MCF 10A (cell line): Measurements from ENCODE around the gene PFN3. TPM values are rescaled to one million over a fixed set of nuclear protein-coding genes. Genes with fewer than 3 reads are reported as not detected.

ENCODE experiments used
- BruUV-seq: library from RNA; stranded (reverse); fragments of 400-500 nt; replicated peaks from 2 replicates; lab custom pipeline; 2021; lab: Mats Ljungman, UMichigan
- CTCF ChIA-PET: fragments of 300-600 bp; sonication (Branson Sonifier 250); formaldehyde crosslinking; extraction: SDS; loops from one replicate; lab custom pipeline; 2021; ENCODE audit warnings: antibody characterized with exemption, inconsistent platforms; lab: Yijun Ruan, JAX
- POLR2A ChIA-PET: fragments of 300-600, 350-650 bp; sonication (Branson Sonifier 250); formaldehyde crosslinking; extraction: SDS; loops from one replicate; lab custom pipeline; 2020; ENCODE audit warnings: antibody characterized with exemption, inconsistent platforms; lab: Yijun Ruan, JAX
- DNase-seq: peaks from one replicate; pipeline ENCODE4 v3.0.0-alpha.2; 2018; ENCODE audit not compliant: unreplicated experiment
- H3K27ac Mint-ChIP-seq: one replicate; pipeline ENCODE4 v1.8.0; 2022; ENCODE audit warnings: mild to moderate bottlenecking, low read depth, mixed read lengths; ENCODE audit not compliant: unreplicated experiment
- H3K27me3 Mint-ChIP-seq: one replicate; pipeline ENCODE4 v1.8.0; 2022; ENCODE audit warnings: mixed read lengths; ENCODE audit not compliant: insufficient read depth, unreplicated experiment
- H3K36me3 Mint-ChIP-seq: one replicate; pipeline ENCODE4 v1.8.0; 2022; ENCODE audit warnings: mild to moderate bottlenecking, moderate library complexity, mixed read lengths; ENCODE audit not compliant: insufficient read depth, unreplicated experiment
- H3K4me1 Mint-ChIP-seq: one replicate; pipeline ENCODE4 v1.8.0; 2022; ENCODE audit warnings: mixed read lengths; ENCODE audit not compliant: insufficient read depth, unreplicated experiment
- H3K4me3 Mint-ChIP-seq: one replicate; pipeline ENCODE4 v1.8.0; 2022; ENCODE audit warnings: mild to moderate bottlenecking, moderate library complexity, mixed read lengths; ENCODE audit not compliant: unreplicated experiment
- H3K9me3 Mint-ChIP-seq: one replicate; pipeline ENCODE4 v1.8.0; 2022; ENCODE audit warnings: mixed read lengths; ENCODE audit not compliant: unreplicated experiment
- intact Hi-C: fragments of 100-400 bp; cut with micrococcal nuclease; formaldehyde crosslinking; loops from 2 replicates; pipeline ENCODE4 v1.14.1; 2022
- total RNA-seq: library from RNA; stranded (reverse); gene quantifications from 2 replicates; pipeline ENCODE4 v1.2.3, GENCODE V29; 2022
- TF ChIP-seq, protein P1 (sequence below): fragments of 200-600 bp; IDR thresholded peaks from one replicate; pipeline ENCODE4 v1.8.0; 2022; ENCODE audit warnings: antibody characterized with exemption, mild to moderate bottlenecking; ENCODE audit not compliant: unreplicated experiment

Gene PFN3
- total RNA-seq, 1 experiment from 2014 or later, result not detected

DNA sequence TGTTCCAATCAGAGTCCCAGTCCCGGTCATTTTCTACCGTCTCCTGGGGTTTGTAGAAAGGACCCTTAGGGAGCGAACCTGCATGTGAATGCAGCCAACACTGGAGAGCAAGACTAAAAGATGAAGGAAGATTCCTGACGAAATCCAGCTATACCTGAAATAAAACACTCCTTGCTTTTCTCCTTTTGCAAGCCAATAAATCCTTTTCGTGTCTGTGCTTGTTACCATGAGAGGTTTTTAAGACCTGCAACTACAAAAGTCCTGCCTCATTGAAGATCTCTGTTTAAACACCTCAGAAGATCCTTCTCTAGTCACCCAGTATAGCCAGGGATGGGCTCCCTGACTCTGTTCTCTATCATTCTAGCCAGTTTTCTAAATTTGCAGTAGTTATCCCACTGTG is 26.2 kb downstream of the PFN3 start:
- Mint-ChIP-seq H3K9me3 (no peaks in the 10 kb centered on the region), H3K27ac (no peak overlapping the region), H3K4me1 (peaks cover 21% of the 10 kb centered on the region), H3K36me3 (no peaks in the 10 kb centered on the region), H3K27me3 (no peaks in the 10 kb centered on the region), H3K4me3 (no peak overlapping the region)
- intact Hi-C loops, result no loop called here
- ChIA-PET POLR2A (interaction anchor here (0.6 to 4.6 kb wide), 3 partner anchors 15 to 89 kb away, joined by 4 to 59 read pairs (median 4); partner anchors contain the start of gene RGS14), CTCF (interaction anchor here (0.7 to 7.0 kb wide), 6 partner anchors 15 to 261 kb away, joined by 3 to 107 read pairs (median 6); no protein-coding TSS in a partner anchor)
- TF ChIP-seq, protein P1, sequence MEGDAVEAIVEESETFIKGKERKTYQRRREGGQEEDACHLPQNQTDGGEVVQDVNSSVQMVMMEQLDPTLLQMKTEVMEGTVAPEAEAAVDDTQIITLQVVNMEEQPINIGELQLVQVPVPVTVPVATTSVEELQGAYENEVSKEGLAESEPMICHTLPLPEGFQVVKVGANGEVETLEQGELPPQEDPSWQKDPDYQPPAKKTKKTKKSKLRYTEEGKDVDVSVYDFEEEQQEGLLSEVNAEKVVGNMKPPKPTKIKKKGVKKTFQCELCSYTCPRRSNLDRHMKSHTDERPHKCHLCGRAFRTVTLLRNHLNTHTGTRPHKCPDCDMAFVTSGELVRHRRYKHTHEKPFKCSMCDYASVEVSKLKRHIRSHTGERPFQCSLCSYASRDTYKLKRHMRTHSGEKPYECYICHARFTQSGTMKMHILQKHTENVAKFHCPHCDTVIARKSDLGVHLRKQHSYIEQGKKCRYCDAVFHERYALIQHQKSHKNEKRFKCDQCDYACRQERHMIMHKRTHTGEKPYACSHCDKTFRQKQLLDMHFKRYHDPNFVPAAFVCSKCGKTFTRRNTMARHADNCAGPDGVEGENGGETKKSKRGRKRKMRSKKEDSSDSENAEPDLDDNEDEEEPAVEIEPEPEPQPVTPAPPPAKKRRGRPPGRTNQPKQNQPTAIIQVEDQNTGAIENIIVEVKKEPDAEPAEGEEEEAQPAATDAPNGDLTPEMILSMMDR, result no peak
- BruUV-seq, result no TSS peak
- no peak for DNase-seq

DNA sequence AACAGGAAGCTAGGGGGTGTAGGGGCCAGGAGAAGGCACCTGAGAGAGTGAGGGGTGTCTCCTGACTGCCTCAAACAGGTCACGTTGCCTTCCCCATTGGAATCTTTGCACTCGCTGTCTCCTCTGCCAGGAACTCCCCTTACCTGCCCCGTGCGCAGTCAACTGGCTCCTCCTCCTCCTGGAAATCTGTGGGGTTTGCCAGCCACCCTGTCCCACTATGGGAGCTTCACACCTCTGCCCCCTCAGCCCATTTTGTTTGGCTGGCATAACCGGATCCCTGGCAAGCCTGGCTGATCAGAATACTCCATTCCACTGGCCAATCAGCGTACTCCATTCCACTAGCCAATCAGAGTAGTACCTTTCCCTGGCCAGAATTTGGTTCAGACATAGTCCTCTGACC is 26.7 kb downstream of the PFN3 start:
- Mint-ChIP-seq H3K36me3 (no peaks in the 10 kb centered on the region), H3K4me3 (no peak overlapping the region), H3K27me3 (no peaks in the 10 kb centered on the region), H3K9me3 (no peaks in the 10 kb centered on the region), H3K27ac (no peak overlapping the region), H3K4me1 (peaks cover 23% of the 10 kb centered on the region)
- BruUV-seq, result no TSS peak
- CTCF ChIA-PET, result interaction anchor here (0.6 to 7.0 kb wide), 6 partner anchors 16 to 260 kb away, joined by 3 to 107 read pairs (median 6); no protein-coding TSS in a partner anchor
- no peak for DNase-seq
- POLR2A ChIA-PET, result interaction anchor here (0.6 to 5.9 kb wide), 5 partner anchors 13 to 89 kb away, joined by 3 to 59 read pairs (median 4); partner anchors contain the start of genes LMAN2 and RGS14
- intact Hi-C loops, result no loop called here
- TF ChIP-seq, protein P1, result no peak

DNA sequence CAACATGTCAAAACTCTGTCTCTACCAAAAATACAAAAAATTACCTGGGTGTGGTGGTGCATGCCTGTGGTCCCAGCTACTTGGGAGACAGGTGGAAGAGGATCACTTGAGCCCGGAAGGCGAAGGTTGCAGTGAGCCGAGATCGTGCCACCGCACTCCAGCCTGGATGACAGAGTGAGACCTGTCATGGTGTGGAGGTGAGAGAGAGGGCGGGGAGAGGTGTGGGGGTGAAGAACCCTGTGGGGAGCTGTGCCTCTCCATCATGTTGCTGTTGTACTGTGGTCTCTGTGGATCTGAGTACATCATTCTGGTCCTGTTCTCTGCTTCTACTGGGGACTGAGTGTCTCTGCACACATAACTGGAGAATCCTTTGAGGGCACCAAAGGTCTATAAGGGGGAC is 27.6 kb downstream of the PFN3 start:
- no peak overlapping the region for H3K27ac Mint-ChIP-seq

More for the DNA sequence above, 27.6 kb downstream of the PFN3 start:
- POLR2A ChIA-PET, result interaction anchor here (1.8 to 5.9 kb wide), 3 partner anchors 16 to 30 kb away, joined by 7 to 59 read pairs (median 58); partner anchors contain the start of gene LMAN2
- Mint-ChIP-seq H3K4me1 (peaks cover 24% of the 10 kb centered on the region), H3K4me3 (no peak overlapping the region), H3K36me3 (no peaks in the 10 kb centered on the region), H3K27me3 (no peaks in the 10 kb centered on the region), H3K9me3 (no peaks in the 10 kb centered on the region)
- no peak for DNase-seq
- intact Hi-C loops, result no loop called here
- TF ChIP-seq, protein P1, result no peak
- CTCF ChIA-PET, result interaction anchor here (0.6 to 7.0 kb wide), 14 partner anchors 17 to 358 kb away, joined by 3 to 107 read pairs (median 4); partner anchors contain the start of gene LMAN2
- no TSS peak for BruUV-seq
